Measurements from ENCODE around the gene EIF1AX.

EIF1AX gene

DNA sequence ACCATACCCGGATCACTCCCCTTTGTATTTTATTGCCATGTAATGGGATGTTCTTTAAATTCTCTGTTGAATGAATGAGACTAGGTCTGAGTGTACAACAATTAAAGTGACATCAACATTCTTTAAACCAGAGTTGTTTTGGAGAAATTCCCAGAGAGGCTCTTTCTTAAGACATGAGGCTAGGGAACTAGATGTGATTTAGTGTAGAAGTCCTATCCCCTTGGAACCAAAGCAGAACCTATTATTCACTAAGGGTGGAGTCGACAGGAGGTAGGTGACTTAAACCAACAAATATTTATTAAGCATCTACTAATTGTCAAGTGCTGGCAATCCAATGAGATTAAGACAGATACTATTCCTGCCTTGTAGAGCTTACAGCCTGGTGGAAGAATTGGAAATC, 1.7 kb downstream of the EIF1AX start:
- TF ChIP-seq, protein P1, sequence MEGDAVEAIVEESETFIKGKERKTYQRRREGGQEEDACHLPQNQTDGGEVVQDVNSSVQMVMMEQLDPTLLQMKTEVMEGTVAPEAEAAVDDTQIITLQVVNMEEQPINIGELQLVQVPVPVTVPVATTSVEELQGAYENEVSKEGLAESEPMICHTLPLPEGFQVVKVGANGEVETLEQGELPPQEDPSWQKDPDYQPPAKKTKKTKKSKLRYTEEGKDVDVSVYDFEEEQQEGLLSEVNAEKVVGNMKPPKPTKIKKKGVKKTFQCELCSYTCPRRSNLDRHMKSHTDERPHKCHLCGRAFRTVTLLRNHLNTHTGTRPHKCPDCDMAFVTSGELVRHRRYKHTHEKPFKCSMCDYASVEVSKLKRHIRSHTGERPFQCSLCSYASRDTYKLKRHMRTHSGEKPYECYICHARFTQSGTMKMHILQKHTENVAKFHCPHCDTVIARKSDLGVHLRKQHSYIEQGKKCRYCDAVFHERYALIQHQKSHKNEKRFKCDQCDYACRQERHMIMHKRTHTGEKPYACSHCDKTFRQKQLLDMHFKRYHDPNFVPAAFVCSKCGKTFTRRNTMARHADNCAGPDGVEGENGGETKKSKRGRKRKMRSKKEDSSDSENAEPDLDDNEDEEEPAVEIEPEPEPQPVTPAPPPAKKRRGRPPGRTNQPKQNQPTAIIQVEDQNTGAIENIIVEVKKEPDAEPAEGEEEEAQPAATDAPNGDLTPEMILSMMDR (IDR thresholded peaks at IDR 0.05) = no peak

DNA sequence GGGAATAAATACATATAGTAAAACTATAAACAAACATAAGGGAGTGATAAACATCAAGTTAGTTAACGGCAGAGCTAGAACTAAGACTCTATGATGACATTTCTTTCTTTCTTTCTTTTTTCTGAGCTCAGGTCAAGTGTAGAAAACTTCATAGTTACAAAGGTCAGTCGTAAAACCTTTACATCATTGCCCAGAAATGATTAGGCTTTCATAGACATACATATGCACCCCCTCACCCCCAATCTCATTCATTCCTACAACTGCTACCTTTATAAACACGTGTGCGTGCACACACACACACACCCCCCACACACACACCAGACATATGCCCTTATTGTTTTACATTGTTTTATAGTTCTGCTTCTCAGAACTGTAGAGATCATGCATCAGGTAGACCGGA, 5.7 kb downstream of the EIF1AX start:
- TF ChIP-seq, protein P1 (IDR thresholded peaks at IDR 0.05) = no peak

DNA sequence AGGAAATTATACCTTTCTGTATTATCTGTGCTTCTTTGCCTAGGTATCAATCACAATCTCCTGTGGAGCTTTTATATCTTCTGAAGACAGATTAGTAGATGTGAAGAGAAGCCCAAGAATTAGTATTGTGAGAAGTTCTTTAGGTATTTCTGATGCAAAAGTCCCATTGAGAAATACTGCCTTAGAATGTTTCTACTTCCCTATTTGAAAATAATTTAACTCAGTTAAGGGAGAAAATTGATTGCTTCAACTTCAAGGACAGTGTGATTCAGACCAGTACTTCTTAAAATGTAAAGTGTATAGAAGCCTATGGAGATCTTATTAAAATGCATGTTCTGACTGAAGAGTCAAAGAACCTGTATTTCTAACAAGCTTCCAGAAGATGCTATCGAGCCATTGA, 9.0 kb downstream of the EIF1AX start:
- TF ChIP-seq, protein P1 (IDR thresholded peaks at IDR 0.05) = no peak

DNA sequence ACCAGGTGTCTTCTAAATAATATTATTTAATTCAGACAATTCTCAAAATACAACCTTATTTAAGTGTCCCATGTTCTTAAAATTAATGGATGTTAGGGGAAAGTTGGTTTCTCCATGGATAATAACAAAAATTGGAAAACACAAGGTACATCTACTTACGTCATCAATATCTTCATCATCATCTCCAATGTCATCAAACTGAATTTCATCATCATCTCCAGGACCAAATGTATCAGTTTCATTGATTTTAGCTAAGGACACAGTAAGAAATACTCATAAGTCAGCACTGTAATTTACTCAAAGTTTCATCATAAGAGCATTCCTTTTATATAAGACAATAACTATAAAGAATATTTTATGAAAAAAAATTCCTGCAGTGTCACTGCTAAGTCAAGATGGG, 11.3 kb downstream of the EIF1AX start:
- TF ChIP-seq, protein P1 (IDR thresholded peaks at IDR 0.05) = no peak

DNA sequence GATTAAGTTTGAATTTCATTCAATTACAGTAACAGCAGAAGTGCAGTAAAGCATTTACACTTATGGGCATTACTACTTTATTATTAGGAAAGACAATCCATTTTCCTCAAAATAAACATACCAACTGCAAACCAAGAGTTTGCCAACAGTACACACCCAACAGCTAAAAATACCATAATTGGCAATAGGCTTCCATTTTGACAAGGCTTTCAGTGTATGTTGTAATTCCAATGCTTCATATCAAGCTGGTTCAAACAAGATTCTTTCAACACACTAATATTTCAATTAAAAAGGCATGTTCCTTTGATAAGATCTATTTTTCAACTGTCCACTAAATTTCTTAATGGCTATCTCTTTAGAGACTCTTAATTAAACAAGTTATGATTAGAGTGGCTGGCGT, 12.1 kb downstream of the EIF1AX start:
- TF ChIP-seq, protein P1 (IDR thresholded peaks at IDR 0.05) = no peak

DNA sequence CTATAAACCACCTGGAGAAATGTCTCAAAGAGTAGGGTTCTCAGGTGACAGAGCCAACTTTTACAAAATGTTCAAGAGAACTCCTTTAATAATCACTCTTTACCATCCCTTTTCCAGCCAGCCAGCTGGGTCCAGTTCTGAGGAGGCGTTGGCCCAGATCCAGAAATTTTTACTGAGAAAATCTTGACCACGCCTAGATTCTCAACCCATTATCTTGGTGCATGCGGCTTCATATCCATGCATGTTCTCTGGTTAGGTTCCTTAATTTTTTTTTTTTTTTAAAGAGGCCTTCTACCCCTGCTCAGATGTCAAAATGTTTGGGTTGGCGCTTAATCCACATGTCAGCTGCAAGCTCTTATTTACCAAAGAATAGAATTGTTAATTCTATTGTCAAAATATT, 13.0 kb downstream of the EIF1AX start:
- TF ChIP-seq, protein P1 (IDR thresholded peaks at IDR 0.05) = no peak

DNA sequence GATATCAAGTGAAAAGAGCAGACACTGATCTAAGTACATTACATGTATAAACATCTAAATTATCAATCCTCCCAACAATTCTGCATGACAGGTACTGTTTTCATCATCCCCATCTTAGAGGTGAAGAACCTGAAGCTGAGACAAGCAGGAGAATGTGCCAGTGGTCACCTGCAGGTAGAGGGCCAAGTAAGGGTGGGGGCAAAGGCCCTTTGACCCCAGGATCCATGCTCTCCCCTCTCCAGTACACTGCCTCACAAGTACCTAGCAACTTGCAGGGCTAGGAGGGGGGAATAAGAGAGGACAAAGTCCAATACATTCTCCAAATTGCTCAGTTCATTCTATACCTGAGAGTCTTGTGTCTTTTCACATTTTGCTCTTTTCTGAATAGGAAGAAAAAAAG, 16.7 kb downstream of the EIF1AX start:
- TF ChIP-seq, protein P1 (IDR thresholded peaks at IDR 0.05) = no peak

DNA sequence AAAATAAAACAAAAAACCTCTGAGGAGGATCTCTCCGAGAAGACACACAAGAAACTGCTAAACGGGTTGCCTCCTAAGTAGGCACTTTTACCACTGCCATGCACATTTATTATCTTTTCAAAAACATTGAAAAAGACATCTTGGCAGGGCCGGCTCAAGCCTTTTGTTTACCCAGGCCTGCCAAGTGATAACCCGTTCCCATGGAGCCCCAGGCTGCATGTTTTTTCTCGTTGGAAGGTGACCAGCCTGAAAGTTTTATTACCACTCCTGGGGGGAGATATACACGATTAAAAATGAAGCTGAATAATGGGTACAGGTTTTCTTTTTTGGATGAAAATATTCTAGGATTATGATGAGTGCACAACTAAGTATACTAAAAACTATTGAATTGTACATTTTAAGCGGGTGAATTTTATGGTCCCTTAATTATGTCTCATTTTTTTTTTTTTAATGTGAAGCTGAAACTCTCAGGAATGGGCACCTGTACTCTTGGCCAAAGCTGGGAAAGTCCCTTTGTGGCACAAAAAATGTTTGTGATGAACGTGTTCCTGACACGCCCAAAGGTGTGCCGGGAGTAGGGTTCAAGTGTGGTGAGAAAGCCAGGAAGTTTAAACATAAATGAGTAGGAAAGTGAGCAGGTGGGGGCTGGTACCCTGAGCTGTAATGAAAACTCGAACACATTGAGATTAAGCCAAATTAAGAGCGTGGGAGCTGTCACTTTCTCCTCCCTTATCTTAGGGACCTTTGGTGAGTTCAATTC, 23.4 kb downstream of the EIF1AX start:
- TF ChIP-seq, protein P1 (IDR thresholded peaks at IDR 0.05) = no peak

All from LNCAP (cell line).